HG03558 (cell line): ENCODE data around the gene LAMB1.

Source experiments
- ATAC-seq: cut with Tn5 transposase; IDR thresholded peaks from one replicate; pipeline ENCODE4 v1.9.1; 2021; ENCODE audit warnings: moderate number of reproducible peaks; ENCODE audit not compliant: unreplicated experiment; ENCODE audit errors: extremely low read depth

The LAMB1 gene

GRCh38 chr7:108000875-108001763, 1.8 kb downstream of the LAMB1 start:
- no peak for ATAC-seq

GRCh38 chr7:107999779-108000560, 3.0 kb downstream of the LAMB1 start:
- no peak for ATAC-seq

- no peak for ATAC-seq
These were observed 4.1 kb downstream of the LAMB1 start for GRCh38 chr7:107998660-107999480.

- ATAC-seq = no peak
These were observed 4.8 kb downstream of the LAMB1 start for GRCh38 chr7:107998150-107998549.

- ATAC-seq = no peak
These were observed 6.7 kb downstream of the LAMB1 start for GRCh38 chr7:107996072-107996882.

GRCh38 chr7:107995184-107996071, 7.5 kb downstream of the LAMB1 start:
- ATAC-seq = no peak

GRCh38 chr7:107994421-107995030, 8.4 kb downstream of the LAMB1 start:
- ATAC-seq = no peak

GRCh38 chr7:107993891-107994291, 9.1 kb downstream of the LAMB1 start:
- ATAC-seq = no peak

GRCh38 chr7:107989618-107990373, 13.2 kb downstream of the LAMB1 start:
- ATAC-seq = no peak

- ATAC-seq = no peak
These were observed 20.0 kb downstream of the LAMB1 start for GRCh38 chr7:107982918-107983389.

- no peak for ATAC-seq
These were observed 20.7 kb downstream of the LAMB1 start for GRCh38 chr7:107982042-107982840.

GRCh38 chr7:107981466-107981865, 21.5 kb downstream of the LAMB1 start:
- ATAC-seq = no peak

GRCh38 chr7:107980671-107981190, 22.2 kb downstream of the LAMB1 start:
- no peak for ATAC-seq

- ATAC-seq = no peak
These were observed 22.8 kb downstream of the LAMB1 start for GRCh38 chr7:107980171-107980570.

GRCh38 chr7:107978815-107979408, 24.0 kb downstream of the LAMB1 start:
- ATAC-seq = no peak

- ATAC-seq = no peak
These were observed 25.9 kb downstream of the LAMB1 start for GRCh38 chr7:107977048-107977447.
